ENCODE measurements around the gene CEP250. TPM values are rescaled to one million over a fixed set of nuclear protein-coding genes. Genes with fewer than 3 reads are reported as not detected.
A peak's percentile ranks its signal among the peaks of the same experiment; 100 is the strongest.

Gene CEP250
- total RNA-seq, 2 experiments from 2014 or later, result 82.9 to 84.5 TPM

DNA sequence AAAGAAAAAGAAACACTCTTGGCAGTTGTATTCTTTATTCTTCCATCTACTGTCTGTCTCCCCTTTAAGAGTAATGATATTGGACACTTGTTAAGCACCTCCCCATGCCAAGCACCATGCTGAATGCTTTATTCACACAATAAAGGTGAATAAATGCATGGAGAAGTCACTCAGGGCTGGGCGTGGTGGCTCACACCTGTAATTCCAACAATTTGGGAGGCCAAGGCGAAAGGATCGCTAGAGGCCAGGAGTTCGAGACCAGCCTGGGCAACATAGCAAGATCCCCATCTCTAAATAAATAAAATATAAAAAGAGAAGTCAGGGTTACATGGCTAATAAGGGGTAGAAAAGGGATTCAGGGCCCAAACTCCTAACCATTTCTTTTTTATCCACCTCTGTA lies 32.1 kb downstream of the CEP250 start:
- ATAC-seq (ENCODE audit: low read depth) (no peak), DNase-seq (no peak)
- peaks cover 48% of the 10 kb centered on the region for H3K36me3 Mint-ChIP-seq
- H3K9me3 Mint-ChIP-seq, result peaks cover 1% of the 10 kb centered on the region
- POLR2A ChIA-PET, result no interaction called here
- H3K27ac Mint-ChIP-seq, result no peak overlapping the region
- H3K27me3 Mint-ChIP-seq, result no peaks in the 10 kb centered on the region
- H3K4me1 Mint-ChIP-seq, result peaks cover 33% of the 10 kb centered on the region
- no peak overlapping the region for H3K4me3 Mint-ChIP-seq

DNA sequence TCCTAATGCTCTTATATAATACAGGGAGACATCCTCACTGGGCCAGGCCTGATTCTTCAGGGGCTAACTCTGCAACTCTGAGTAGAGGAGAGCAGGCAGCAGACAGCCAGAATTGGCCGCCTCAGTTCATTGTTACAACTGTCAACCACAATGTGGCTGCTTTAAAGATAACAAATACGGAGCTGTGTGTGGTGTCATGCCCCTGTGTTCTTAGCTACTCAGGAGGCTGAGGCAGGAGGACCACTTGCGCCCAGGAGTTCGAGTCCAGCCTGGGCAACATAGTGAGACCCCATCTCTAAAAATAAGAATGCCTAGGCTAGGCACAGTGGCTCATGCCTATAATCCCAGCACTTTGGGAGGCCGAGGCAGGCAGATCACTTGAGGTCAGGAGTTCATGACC lies 34.3 kb downstream of the CEP250 start:
- Mint-ChIP-seq H3K4me3 (peak overlapping the region; percentile 99), H3K9me3 (no peaks in the 10 kb centered on the region), H3K4me1 (peaks cover 34% of the 10 kb centered on the region), H3K36me3 (peaks cover 46% of the 10 kb centered on the region), H3K27ac (peak overlapping the region; percentile 99), H3K27me3 (no peaks in the 10 kb centered on the region)
- ATAC-seq (ENCODE audit: low read depth) (peak; percentile 45), DNase-seq (no peak)
- POLR2A ChIA-PET, result interaction anchor here (0.8 to 3.7 kb wide), 8 partner anchors 17 to 464 kb away, joined by 3 to 30 read pairs (median 10); partner anchors contain the start of genes CEP250, CPNE1, MMP24OS and RBM12

DNA sequence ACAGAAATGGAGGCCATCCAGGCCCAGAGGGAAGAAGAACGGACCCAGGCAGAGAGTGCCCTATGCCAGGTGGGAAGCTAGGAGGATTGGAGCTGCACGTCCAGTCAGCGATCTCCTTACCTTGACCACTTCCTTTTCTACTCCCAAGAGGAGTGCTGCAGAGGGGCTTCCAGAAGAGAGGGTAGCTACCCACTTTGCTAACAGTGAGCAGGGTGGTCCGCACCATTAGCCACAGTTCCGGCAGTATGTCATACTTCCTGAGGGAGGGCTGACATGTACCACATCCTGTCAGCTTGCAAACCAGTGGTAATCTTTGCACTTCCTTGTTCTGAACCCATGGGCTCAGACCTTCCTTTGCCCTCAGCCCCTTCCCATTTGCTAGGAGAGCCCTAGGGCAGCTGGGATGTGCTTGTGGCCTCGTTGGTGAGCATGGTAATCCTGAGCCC lies 35.4 kb downstream of the CEP250 start:
- H3K9me3 Mint-ChIP-seq, result no peaks in the 10 kb centered on the region
- H3K27ac Mint-ChIP-seq, result peak overlapping the region; percentile 99
- ATAC-seq (ENCODE audit: low read depth), result peak; percentile 98
- POLR2A ChIA-PET, result interaction anchor here (0.7 to 3.7 kb wide), 22 partner anchors 11 to 464 kb away, joined by 3 to 30 read pairs (median 5); partner anchors contain the start of genes CEP250, CPNE1, ERGIC3 and MMP24OS
- H3K4me1 Mint-ChIP-seq, result peaks cover 33% of the 10 kb centered on the region
- peak overlapping the region; percentile 99 for H3K4me3 Mint-ChIP-seq
- peaks cover 47% of the 10 kb centered on the region for H3K36me3 Mint-ChIP-seq
- peak; percentile 70 for DNase-seq
- H3K27me3 Mint-ChIP-seq, result no peaks in the 10 kb centered on the region

DNA sequence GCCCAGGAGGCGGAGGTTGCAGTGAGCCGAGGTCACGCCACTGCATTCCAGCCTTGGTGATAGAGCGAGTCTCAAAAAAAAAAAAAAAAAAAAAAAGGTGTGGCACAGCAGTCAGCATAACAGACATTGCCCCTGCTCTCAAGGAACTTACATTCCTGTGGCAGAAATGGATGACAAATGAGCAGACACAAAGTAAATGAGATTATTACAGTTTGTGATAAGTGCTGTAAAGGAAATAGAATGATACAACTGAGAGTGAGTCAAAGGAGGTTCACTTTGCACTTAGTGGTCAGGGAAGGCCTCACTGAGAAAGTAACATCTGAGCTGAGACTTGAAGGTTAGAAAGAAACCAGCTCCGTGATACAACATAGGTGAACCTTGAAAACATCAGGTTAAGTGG lies 36.4 kb downstream of the CEP250 start:
- Mint-ChIP-seq H3K4me3 (peak overlapping the region; percentile 99), H3K27me3 (no peaks in the 10 kb centered on the region), H3K9me3 (no peaks in the 10 kb centered on the region), H3K27ac (peak overlapping the region; percentile 99), H3K36me3 (peaks cover 50% of the 10 kb centered on the region), H3K4me1 (peaks cover 33% of the 10 kb centered on the region)
- no peak for DNase-seq
- no peak for ATAC-seq (ENCODE audit: low read depth)
- POLR2A ChIA-PET, result interaction anchor here (0.7 to 3.2 kb wide), 10 partner anchors 11 to 1466 kb away, joined by 3 to 24 read pairs (median 7); partner anchors contain the start of genes MMP24OS, RBM39 and SCAND1

DNA sequence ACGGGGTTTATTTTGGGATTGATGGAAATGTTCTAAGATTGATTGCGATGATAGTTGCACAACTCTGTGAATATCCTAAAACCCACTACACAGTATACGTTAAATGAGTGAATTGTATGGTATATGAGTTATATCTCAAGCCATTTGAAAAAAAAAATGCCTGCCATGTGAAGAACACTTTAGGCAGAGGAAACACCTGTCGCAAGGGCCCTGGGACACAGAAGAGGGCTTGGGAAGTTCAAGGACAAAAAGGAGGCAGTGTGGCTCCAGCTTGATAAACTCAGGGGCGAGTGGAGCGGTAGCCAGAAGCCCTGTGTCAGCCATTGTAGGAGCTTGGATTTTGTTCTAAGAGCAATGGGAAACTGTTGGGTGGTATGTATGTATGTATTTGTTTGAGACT lies 37.0 kb downstream of the CEP250 start:
- H3K4me1 Mint-ChIP-seq, result peaks cover 33% of the 10 kb centered on the region
- peak overlapping the region; percentile 99 for H3K4me3 Mint-ChIP-seq
- peaks cover 51% of the 10 kb centered on the region for H3K36me3 Mint-ChIP-seq
- no peak for ATAC-seq (ENCODE audit: low read depth)
- no peak for DNase-seq
- no peaks in the 10 kb centered on the region for H3K9me3 Mint-ChIP-seq
- POLR2A ChIA-PET, result interaction anchor here (0.7 to 3.2 kb wide), 6 partner anchors 28 to 1465 kb away, joined by 3 to 24 read pairs (median 6); partner anchors contain the start of gene RBM39
- H3K27ac Mint-ChIP-seq, result peak overlapping the region; percentile 99
- H3K27me3 Mint-ChIP-seq, result no peaks in the 10 kb centered on the region

DNA sequence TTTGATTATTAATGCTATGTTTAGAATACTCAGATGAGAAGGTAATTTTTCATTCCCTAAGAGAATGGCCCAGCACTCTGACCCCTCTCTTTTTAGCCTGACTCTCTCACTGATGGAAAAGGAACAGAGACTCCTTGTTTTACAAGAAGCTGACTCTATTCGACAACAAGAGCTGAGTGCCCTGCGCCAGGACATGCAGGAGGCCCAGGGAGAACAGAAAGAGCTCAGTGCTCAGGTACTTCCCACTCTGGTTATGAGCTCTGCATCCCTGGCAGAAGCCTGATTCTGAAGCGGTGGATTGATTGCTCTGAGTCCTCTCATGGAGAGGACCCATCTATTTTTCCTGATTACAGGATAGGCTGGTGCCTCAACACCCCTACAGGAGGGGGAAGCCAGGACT lies 41.1 kb downstream of the CEP250 start:
- Mint-ChIP-seq H3K36me3 (peaks cover 45% of the 10 kb centered on the region), H3K9me3 (no peaks in the 10 kb centered on the region), H3K27ac (no peak overlapping the region), H3K27me3 (no peaks in the 10 kb centered on the region), H3K4me1 (peaks cover 12% of the 10 kb centered on the region), H3K4me3 (no peak overlapping the region)
- no peak for DNase-seq
- ATAC-seq (ENCODE audit: low read depth), result no peak
- POLR2A ChIA-PET, result interaction anchor here (0.7 to 1.0 kb wide), 2 partner anchors 17 to 42 kb away, joined by 3 read pairs; no protein-coding TSS in a partner anchor

DNA sequence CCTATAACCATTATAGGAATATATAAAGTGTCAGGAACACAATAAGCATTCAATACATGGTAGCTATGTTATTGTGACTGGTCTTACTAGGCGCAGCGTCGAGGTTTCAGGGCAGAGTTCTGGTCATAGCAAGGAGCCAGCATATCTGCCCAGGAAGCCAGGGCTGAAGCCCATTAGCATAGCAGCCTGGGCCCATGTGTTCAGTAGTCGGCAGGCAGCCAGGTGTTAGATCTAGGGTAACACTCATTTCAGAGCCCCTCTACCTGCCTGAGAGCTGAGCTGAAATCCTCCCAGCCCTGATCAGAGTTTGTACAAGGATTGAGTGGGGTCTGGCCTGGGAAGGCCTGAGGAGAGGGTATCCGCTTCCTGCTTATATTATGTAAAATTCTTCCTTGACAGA lies 41.9 kb downstream of the CEP250 start:
- DNase-seq (no peak), ATAC-seq (ENCODE audit: low read depth) (no peak)
- Mint-ChIP-seq H3K27me3 (no peaks in the 10 kb centered on the region), H3K4me3 (no peak overlapping the region), H3K9me3 (no peaks in the 10 kb centered on the region), H3K4me1 (peaks cover 5% of the 10 kb centered on the region), H3K27ac (no peak overlapping the region), H3K36me3 (peaks cover 46% of the 10 kb centered on the region)
- POLR2A ChIA-PET, result no interaction called here

DNA sequence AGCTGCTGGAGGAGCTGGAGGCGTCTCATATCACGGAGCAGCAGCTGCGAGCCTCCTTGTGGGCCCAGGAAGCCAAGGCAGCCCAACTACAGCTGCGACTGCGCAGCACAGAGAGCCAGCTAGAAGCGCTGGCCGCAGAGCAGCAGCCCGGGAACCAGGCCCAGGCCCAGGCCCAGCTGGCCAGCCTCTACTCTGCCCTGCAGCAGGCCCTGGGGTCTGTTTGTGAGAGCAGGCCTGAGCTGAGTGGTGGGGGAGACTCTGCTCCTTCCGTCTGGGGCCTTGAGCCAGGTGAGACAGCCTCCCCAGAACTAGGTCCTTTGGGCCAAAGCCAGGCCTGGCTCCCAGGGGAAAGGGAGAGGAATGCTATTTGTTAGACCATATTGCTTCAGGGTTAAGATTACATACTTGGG lies 42.4 kb downstream of the CEP250 start:
- Mint-ChIP-seq H3K36me3 (peaks cover 49% of the 10 kb centered on the region), H3K4me3 (no peak overlapping the region)

DNA sequence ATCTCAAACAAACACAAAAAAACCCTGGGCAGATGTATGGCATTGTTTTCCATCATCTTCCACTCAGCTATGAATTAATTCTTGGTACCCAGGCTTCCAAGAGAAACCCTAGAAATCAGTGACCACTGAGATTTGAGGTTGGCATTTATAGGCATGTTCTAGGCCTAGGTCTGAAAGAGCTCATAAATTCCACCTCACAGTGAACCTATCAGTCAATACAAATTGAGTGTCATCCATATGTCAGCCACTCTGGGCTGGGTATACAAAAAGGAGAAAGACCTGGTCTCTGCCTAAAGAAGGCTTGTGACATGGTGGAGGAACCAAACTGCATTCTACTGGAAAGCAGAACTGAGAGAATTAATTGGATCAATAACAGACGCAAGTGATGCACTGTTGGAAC lies 43.9 kb downstream of the CEP250 start:
- H3K9me3 Mint-ChIP-seq, result no peaks in the 10 kb centered on the region
- H3K4me3 Mint-ChIP-seq, result no peak overlapping the region
- peaks cover 7% of the 10 kb centered on the region for H3K4me1 Mint-ChIP-seq
- peaks cover 48% of the 10 kb centered on the region for H3K36me3 Mint-ChIP-seq
- POLR2A ChIA-PET, result interaction anchor here (0.5 to 0.7 kb wide), 2 partner anchors 13 to 27 kb away, joined by 3 to 4 read pairs; no protein-coding TSS in a partner anchor
- DNase-seq (no peak), ATAC-seq (ENCODE audit: low read depth) (no peak)
- H3K27me3 Mint-ChIP-seq, result no peaks in the 10 kb centered on the region
- H3K27ac Mint-ChIP-seq, result no peak overlapping the region

More for the DNA sequence above, 42.4 kb downstream of the CEP250 start:
- Mint-ChIP-seq H3K4me1 (peaks cover 5% of the 10 kb centered on the region), H3K27ac (no peak overlapping the region), H3K27me3 (no peaks in the 10 kb centered on the region), H3K9me3 (no peaks in the 10 kb centered on the region)
- POLR2A ChIA-PET, result interaction anchor here (0.5 kb wide), 1 partner anchor 80 kb away, joined by 5 read pairs; no protein-coding TSS in a partner anchor
- no peak for ATAC-seq (ENCODE audit: low read depth)
- no peak for DNase-seq

DNA sequence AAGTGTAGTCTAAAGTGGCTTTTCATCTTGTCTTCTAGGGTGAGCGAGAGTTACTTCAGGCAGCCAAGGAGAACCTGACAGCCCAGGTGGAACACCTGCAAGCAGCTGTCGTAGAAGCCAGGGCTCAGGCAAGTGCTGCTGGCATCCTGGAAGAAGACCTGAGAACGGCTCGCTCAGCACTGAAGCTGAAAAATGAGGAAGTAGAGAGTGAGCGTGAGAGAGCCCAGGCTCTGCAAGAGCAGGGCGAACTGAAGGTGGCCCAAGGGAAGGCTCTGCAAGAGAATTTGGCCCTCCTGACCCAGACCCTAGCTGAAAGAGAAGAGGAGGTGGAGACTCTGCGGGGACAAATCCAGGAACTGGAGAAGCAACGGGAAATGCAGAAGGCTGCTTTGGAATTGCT lies 47.0 kb downstream of the CEP250 start:
- ATAC-seq (ENCODE audit: low read depth) (no peak), DNase-seq (no peak)
- no peak overlapping the region for H3K4me3 Mint-ChIP-seq
- POLR2A ChIA-PET, result interaction anchor here (2.2 kb wide), 1 partner anchor 11 kb away, joined by 9 read pairs; no protein-coding TSS in a partner anchor
- peaks cover 33% of the 10 kb centered on the region for H3K4me1 Mint-ChIP-seq
- no peak overlapping the region for H3K27ac Mint-ChIP-seq
- no peaks in the 10 kb centered on the region for H3K27me3 Mint-ChIP-seq
- H3K36me3 Mint-ChIP-seq, result peaks cover 56% of the 10 kb centered on the region
- H3K9me3 Mint-ChIP-seq, result no peaks in the 10 kb centered on the region

DNA sequence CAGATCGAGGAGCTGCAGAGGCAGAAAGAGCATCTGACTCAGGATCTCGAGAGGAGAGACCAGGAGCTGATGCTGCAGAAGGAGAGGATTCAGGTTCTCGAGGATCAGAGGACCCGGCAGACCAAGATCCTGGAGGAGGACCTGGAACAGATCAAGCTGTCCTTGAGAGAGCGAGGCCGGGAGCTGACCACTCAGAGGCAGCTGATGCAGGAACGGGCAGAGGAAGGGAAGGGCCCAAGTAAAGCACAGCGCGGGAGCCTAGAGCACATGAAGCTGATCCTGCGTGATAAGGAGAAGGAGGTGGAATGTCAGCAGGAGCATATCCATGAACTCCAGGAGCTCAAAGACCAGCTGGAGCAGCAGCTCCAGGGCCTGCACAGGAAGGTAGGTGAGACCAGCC lies 47.9 kb downstream of the CEP250 start:
- no peak overlapping the region for H3K27ac Mint-ChIP-seq

DNA sequence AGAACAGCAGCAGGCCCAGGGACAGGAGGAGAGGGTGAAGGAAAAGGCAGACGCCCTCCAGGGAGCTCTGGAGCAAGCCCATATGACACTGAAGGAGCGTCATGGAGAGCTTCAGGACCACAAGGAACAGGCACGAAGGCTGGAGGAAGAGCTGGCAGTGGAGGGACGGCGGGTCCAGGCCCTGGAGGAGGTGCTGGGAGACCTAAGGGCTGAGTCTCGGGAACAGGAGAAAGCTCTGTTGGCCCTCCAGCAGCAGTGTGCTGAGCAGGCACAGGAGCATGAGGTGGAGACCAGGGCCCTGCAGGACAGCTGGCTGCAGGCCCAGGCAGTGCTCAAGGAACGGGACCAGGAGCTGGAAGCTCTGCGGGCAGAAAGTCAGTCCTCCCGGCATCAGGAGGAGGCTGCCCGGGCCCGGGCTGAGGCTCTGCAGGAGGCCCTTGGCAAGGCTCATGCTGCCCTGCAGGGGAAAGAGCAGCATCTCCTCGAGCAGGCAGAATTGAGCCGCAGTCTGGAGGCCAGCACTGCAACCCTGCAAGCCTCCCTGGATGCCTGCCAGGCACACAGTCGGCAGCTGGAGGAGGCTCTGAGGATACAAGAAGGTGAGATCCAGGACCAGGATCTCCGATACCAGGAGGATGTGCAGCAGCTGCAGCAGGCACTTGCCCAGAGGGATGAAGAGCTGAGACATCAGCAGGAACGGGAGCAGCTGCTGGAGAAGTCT lies 48.6 kb downstream of the CEP250 start:
- Mint-ChIP-seq H3K27me3 (no peaks in the 10 kb centered on the region), H3K36me3 (peaks cover 56% of the 10 kb centered on the region), H3K4me3 (no peak overlapping the region), H3K9me3 (no peaks in the 10 kb centered on the region), H3K4me1 (peaks cover 36% of the 10 kb centered on the region), H3K27ac (peak overlapping the region; percentile 66)
- POLR2A ChIA-PET, result interaction anchor here (1.3 kb wide), 1 partner anchor 49 kb away, joined by 3 read pairs; the partner anchor contains the start of gene CEP250
- ATAC-seq (ENCODE audit: low read depth) (no peak), DNase-seq (no peak)

More for the DNA sequence above, 47.9 kb downstream of the CEP250 start:
- H3K36me3 Mint-ChIP-seq, result peaks cover 54% of the 10 kb centered on the region
- POLR2A ChIA-PET, result interaction anchor here (1.3 to 2.2 kb wide), 2 partner anchors 12 to 48 kb away, joined by 3 to 9 read pairs; partner anchors contain the start of gene CEP250
- H3K9me3 Mint-ChIP-seq, result no peaks in the 10 kb centered on the region
- peaks cover 36% of the 10 kb centered on the region for H3K4me1 Mint-ChIP-seq
- ATAC-seq (ENCODE audit: low read depth), result no peak
- H3K4me3 Mint-ChIP-seq, result no peak overlapping the region
- no peaks in the 10 kb centered on the region for H3K27me3 Mint-ChIP-seq
- DNase-seq, result no peak

DNA sequence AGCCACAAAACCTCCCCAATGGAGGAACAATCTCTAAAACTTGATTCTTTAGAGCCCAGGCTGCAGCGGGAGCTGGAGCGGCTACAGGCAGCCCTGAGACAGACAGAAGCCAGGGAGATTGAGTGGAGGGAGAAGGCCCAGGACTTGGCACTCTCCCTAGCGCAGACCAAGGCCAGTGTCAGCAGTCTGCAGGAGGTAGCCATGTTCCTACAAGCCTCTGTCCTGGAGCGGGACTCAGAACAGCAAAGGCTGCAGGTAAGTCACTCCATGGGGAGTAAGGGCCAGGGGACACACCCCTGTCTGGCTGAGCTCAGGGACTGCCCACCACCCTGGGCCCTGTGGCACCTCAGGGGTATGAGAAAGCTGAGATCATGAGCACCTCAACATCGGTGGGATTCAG lies 49.4 kb downstream of the CEP250 start:
- ATAC-seq (ENCODE audit: low read depth) (no peak), DNase-seq (no peak)
- POLR2A ChIA-PET, result no interaction called here
- H3K4me1 Mint-ChIP-seq, result peaks cover 36% of the 10 kb centered on the region
- H3K27me3 Mint-ChIP-seq, result no peaks in the 10 kb centered on the region
- H3K9me3 Mint-ChIP-seq, result no peaks in the 10 kb centered on the region
- peak overlapping the region; percentile 83 for H3K27ac Mint-ChIP-seq
- peaks cover 53% of the 10 kb centered on the region for H3K36me3 Mint-ChIP-seq
- H3K4me3 Mint-ChIP-seq, result no peak overlapping the region
